ENCODE results near the gene TGFBI. TPM values are rescaled to one million over a fixed set of nuclear protein-coding genes. Genes with fewer than 3 reads are reported as not detected.
"Not testable (repeated sequence)": the region's sequence is repeated elsewhere in the genome, so short reads cannot be mapped to it uniquely, and the experiment has no call there.

The TGFBI gene
- total RNA-seq, 1 donor from 2014 or later = 9.5 TPM

GRCh38 chr5:136043551-136043950 lies 14.8 kb downstream of the TGFBI start:
- no peak overlapping the region for H3K4me2 ChIP-seq
- H3K79me2 ChIP-seq (ENCODE audit: low read depth) = no peaks in the 10 kb centered on the region
- peaks cover 12% of the 10 kb centered on the region for H3F3A ChIP-seq (ENCODE audit: low read depth)
- no peaks in the 10 kb centered on the region for H3K27me3 ChIP-seq
- H3K4me3 ChIP-seq = no peak overlapping the region
- peaks cover 2% of the 10 kb centered on the region for H3K9me3 Mint-ChIP-seq
- H3K27me3 Mint-ChIP-seq (ENCODE audit: insufficient read depth, low read depth) = no peaks in the 10 kb centered on the region
- H3K4me3 Mint-ChIP-seq = no peak overlapping the region
- H3K4me1 ChIP-seq = peaks cover 14% of the 10 kb centered on the region
- no peak for TF ChIP-seq EZH2phosphoT487 (IDR thresholded peaks at IDR 0.05)
- no peak for TF ChIP-seq EZH2 (IDR thresholded peaks at IDR 0.05)
- TF ChIP-seq CTCF (IDR thresholded peaks at IDR 0.05) = no peak
- H3K36me3 ChIP-seq = no peaks in the 10 kb centered on the region
- no peaks in the 10 kb centered on the region for H3K9me3 ChIP-seq (ENCODE audit: low read depth)
- H2AFZ ChIP-seq (replicated peaks) = no peak overlapping the region
- no peak overlapping the region for H3K27ac ChIP-seq
- no peak overlapping the region for H3K9ac ChIP-seq
- no peak overlapping the region for H3K27ac Mint-ChIP-seq
- H3K4me1 Mint-ChIP-seq = peaks cover 13% of the 10 kb centered on the region
- no peaks in the 10 kb centered on the region for H3K36me3 Mint-ChIP-seq
- H4K20me1 ChIP-seq (ENCODE audit: low read depth) = no peaks in the 10 kb centered on the region
- DNase-seq (ENCODE audit: low spot score) = no peak

GRCh38 chr5:136043968-136044610 lies 15.3 kb downstream of the TGFBI start:
- Histone ChIP-seq H3K4me2 (no peak overlapping the region), H3K9me3 (ENCODE audit: low read depth) (no peaks in the 10 kb centered on the region), H3K27ac (no peak overlapping the region), H3F3A (ENCODE audit: low read depth) (peaks cover 12% of the 10 kb centered on the region), H3K27me3 (no peaks in the 10 kb centered on the region), H3K36me3 (no peaks in the 10 kb centered on the region), H4K20me1 (ENCODE audit: low read depth) (no peaks in the 10 kb centered on the region), H3K4me3 (no peak overlapping the region), H3K9ac (no peak overlapping the region), H3K79me2 (ENCODE audit: low read depth) (no peaks in the 10 kb centered on the region), H2AFZ (replicated peaks) (no peak overlapping the region), H3K4me1 (peaks cover 14% of the 10 kb centered on the region)
- H3K9me3 Mint-ChIP-seq = peaks cover 2% of the 10 kb centered on the region
- peaks cover 13% of the 10 kb centered on the region for H3K4me1 Mint-ChIP-seq
- no peaks in the 10 kb centered on the region for H3K27me3 Mint-ChIP-seq (ENCODE audit: insufficient read depth, low read depth)
- H3K27ac Mint-ChIP-seq = no peak overlapping the region
- TF ChIP-seq CTCF (IDR thresholded peaks at IDR 0.05) = no peak
- no peak for TF ChIP-seq EZH2 (IDR thresholded peaks at IDR 0.05)
- TF ChIP-seq EZH2phosphoT487 (IDR thresholded peaks at IDR 0.05) = no peak
- no peak overlapping the region for H3K4me3 Mint-ChIP-seq
- DNase-seq (ENCODE audit: low spot score) = no peak
- H3K36me3 Mint-ChIP-seq = no peaks in the 10 kb centered on the region

GRCh38 chr5:136045026-136045425 lies 16.2 kb downstream of the TGFBI start:
- H2AFZ ChIP-seq (replicated peaks); H3K9ac ChIP-seq; H3K27ac ChIP-seq; H3K4me3 ChIP-seq; H3K27me3 ChIP-seq; H3K4me2 ChIP-seq; H3K27me3 Mint-ChIP-seq (ENCODE audit: insufficient read depth, low read depth); H4K20me1 ChIP-seq (ENCODE audit: low read depth); H3K4me3 Mint-ChIP-seq; DNase-seq (ENCODE audit: low spot score); H3K9me3 Mint-ChIP-seq; H3K79me2 ChIP-seq (ENCODE audit: low read depth); H3K27ac Mint-ChIP-seq; H3K36me3 Mint-ChIP-seq; H3K9me3 ChIP-seq (ENCODE audit: low read depth); H3K36me3 ChIP-seq: not testable (repeated sequence)
- H3F3A ChIP-seq (ENCODE audit: low read depth) = peaks cover 12% of the 10 kb centered on the region
- peaks cover 13% of the 10 kb centered on the region for H3K4me1 Mint-ChIP-seq
- peaks cover 14% of the 10 kb centered on the region for H3K4me1 ChIP-seq

- Histone ChIP-seq H3K4me2 (no peak overlapping the region), H3K9ac (no peak overlapping the region), H3K9me3 (ENCODE audit: low read depth) (no peaks in the 10 kb centered on the region), H3K36me3 (no peaks in the 10 kb centered on the region), H3K27ac (no peak overlapping the region), H4K20me1 (ENCODE audit: low read depth) (no peaks in the 10 kb centered on the region), H3K79me2 (ENCODE audit: low read depth) (no peaks in the 10 kb centered on the region), H3K4me3 (no peak overlapping the region), H3K27me3 (no peaks in the 10 kb centered on the region), H2AFZ (replicated peaks) (no peak overlapping the region), H3F3A (ENCODE audit: low read depth) (peaks cover 12% of the 10 kb centered on the region), H3K4me1 (peaks cover 14% of the 10 kb centered on the region)
- H3K4me1 Mint-ChIP-seq = peaks cover 10% of the 10 kb centered on the region
- no peak overlapping the region for H3K4me3 Mint-ChIP-seq
- TF ChIP-seq EZH2 (IDR thresholded peaks at IDR 0.05) = no peak
- no peak for TF ChIP-seq CTCF (IDR thresholded peaks at IDR 0.05)
- no peak for TF ChIP-seq EZH2phosphoT487 (IDR thresholded peaks at IDR 0.05)
- H3K27ac Mint-ChIP-seq = no peak overlapping the region
- DNase-seq (ENCODE audit: low spot score) = no peak
- no peaks in the 10 kb centered on the region for H3K27me3 Mint-ChIP-seq (ENCODE audit: insufficient read depth, low read depth)
- H3K9me3 Mint-ChIP-seq = no peaks in the 10 kb centered on the region
- no peaks in the 10 kb centered on the region for H3K36me3 Mint-ChIP-seq
Measured at GRCh38 chr5:136046246-136046645, 17.5 kb downstream of the TGFBI start.
